ENCODE measurements around the gene ATM.
A peak's percentile ranks its signal among the peaks of the same experiment; 100 is the strongest.
"Not testable (repeated sequence)": the region's sequence is repeated elsewhere in the genome, so short reads cannot be mapped to it uniquely, and the experiment has no call there.

ATM gene

DNA sequence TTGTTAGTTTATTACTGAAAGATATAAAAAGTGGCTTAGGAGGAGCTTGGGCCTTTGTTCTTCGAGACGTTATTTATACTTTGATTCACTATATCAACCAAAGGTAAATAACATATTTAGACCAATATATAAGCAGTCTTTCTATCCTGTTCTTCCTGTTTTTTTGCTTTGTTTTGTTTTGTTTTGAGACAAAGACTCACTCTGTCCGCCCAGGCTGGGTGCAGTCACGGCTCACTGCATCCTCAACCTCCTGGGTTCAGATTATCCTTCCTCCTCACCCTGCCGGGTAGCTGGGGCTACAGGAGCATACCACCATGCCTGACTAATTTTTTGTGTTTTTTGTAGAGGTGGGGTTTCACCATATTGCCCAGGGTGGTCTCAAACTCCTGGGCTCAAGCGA is 66.8 kb downstream of the ATM start:
- DNase-seq = no peak

DNA sequence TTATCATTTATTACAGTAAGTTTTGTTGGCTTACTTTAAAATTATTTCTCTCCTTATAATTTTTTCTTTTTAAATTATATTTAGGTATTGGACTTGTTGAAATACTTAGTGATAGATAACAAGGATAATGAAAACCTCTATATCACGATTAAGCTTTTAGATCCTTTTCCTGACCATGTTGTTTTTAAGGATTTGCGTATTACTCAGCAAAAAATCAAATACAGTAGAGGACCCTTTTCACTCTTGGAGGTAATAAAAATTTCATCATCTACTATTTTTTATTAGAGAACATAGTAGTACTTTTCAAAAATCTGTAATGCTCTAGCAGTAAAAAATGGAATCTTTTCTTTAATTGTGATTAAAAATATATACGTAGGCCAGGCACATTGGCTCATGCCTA is 70.4 kb downstream of the ATM start:
- no peak for DNase-seq

DNA sequence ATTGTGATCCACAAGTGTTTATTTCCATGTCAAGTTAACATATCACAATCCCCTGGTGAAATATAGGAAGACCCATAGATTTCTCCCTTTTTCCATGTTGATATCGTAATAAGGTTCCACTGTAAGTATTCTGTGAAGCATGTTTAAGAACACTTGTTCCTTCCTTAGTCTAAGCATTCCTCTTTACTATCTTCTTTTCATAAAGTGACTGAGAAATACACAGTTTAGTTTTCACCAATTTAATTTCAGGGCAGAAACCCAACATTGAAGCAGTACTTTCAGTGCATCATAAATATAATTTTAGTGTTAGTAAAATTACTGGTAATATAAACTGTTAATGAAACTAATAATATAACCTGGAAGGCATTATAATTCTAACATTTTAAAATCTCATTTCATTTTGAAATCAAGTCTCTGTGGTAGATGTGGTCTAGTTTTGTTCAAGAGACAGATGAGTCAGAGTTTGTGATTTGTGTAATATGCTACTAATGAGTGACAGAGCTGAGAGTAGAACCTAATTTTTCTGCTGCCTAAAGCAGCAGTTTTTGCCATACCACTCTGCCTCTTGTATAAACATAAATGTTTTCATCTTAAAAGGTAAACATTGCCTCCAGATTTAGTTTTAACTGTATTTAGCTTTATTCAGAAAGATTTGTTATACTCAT is 79.4 kb downstream of the ATM start:
- DNase-seq = no peak

DNA sequence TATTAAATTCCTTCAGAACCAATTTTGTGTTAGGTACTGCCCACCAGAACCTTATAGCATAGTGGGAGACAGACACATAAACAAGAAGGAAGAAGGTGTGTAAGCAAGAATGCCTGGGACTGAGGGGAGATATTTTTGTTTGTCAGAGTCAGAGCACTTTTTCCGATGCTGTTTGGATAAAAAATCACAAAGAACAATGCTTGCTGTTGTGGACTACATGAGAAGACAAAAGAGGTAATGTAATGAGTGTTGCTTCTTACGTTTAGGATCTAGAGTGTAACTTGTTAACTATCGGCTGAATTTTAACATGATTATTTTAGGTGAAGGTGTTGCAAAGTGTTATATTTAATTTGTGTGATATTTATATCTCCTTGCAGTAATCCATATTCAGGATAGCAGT is 84.9 kb downstream of the ATM start:
- DNase-seq = no peak

DNA sequence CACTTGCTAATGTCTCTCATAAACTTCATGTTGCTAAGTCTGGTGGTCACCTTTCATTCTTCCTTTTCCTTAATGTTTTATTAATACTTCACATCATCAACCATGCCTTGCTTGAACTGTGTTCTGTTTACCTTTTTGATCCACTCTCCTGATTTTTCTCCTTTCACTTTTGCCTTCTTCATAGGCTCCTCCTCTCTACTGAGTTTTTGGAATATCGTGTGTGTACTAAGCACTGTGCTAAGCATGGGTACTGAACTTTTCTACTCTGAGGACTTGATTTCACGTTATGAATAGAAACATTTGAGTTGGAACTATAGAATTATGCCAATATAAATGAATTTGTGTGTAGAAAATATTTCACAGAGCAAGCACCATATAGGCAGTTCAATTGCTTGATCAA is 90.6 kb downstream of the ATM start:
- no peak for DNase-seq

DNA sequence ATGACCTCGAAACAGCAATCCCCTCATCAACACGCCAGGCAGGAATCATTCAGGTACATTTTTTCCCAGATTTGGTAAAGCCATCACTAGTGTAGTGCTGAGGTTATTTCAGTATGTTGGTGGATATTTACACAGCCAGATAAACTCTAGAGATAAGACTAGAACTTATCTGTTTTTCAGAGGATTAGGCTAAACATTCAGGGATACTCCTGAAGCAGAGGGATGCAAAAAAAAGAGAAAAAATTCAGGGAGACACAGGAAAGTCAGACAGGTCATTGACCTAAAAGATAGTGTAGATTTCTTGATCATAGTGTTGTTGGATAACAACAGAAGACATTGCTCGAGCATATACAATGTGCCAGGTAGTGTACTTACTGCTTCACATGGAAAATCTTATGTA is 93.2 kb downstream of the ATM start:
- DNase-seq = no peak

DNA sequence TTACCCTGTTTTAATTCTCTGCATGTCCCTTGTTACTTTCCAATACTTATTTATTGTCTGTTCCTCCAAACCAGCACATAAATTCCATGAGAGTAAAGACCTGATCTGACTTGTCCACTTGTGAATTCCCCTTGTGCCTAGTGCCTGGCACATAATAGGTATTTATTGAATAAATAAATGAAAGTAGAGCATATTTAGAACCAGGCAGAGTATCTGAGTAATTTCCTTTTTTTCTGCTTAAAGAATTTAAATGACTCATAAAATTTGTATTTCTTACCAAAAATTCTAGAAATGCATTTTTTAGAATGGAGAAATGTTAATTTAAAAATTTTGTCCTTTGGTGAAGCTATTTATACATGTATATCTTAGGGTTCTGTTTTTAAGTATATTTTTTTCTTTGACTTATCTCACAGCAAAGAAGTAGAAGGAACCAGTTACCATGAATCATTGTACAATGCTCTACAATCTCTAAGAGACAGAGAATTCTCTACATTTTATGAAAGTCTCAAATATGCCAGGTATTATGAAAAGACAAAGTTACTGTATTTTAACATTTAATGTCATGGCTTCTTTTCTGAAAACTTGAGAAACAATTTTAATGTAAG is 96.8 kb downstream of the ATM start:
- DNase-seq = no peak

DNA sequence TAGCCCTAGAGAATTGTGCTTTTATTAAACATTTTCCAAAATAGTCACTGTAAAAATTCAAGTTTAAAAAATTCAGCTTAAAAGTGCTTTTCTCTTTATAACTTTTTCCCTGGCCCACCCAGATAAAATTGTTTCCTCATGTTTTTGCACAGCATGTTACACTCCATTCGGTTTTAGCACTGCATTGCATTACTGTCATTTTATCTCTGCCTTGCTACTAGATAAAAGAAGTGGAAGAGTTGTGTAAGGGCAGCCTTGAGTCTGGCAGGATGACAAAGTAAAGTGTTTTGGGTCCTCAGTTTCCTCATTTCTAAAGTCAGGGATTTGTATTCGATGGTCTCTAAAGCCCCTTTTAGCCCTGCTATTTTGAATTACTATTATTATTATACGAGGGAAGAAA is 99.8 kb downstream of the ATM start:
- DNase-seq = no peak

DNA sequence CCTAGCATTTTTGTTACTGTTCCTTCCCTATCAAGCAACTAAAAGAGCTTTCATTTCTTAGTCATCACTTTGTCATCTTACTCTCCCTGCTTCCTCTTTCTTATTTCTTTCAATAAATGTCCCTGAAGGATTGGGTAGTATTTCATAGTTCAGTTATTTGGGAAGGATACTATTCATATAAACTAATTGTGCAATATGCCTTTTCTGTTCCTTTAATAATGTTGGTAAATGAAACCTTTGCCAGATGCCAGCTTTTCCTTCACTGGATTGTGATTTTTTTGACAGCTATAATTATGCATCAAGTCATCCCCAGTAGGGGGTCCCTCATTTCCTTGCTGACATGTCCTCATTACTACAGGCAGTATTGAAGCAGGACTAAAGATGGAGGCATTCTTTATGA is 101.7 kb downstream of the ATM start:
- DNase-seq = no peak

DNA sequence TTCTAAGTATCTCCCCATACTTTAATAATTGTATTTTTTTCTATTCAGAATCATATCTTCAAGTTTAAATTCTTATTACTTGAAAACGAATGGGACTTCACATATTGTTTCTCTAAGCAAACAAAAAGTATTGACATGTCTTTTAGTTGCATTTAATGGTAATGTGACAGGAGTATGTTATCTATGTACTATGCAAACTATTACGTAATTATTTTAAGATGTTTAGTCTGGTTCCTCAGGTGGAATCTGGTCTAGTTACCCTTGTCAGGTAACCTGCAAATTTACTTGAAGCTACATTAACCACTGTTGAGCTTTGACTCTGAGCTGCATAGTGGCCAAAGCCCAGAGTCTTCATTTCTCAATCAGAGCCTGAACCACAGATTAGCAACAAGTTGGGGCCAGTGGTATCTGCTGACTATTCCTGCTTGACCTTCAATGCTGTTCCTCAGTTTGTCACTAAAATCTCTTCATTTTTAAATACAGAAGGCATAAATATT is 110.6 kb downstream of the ATM start:
- DNase-seq = no peak

DNA sequence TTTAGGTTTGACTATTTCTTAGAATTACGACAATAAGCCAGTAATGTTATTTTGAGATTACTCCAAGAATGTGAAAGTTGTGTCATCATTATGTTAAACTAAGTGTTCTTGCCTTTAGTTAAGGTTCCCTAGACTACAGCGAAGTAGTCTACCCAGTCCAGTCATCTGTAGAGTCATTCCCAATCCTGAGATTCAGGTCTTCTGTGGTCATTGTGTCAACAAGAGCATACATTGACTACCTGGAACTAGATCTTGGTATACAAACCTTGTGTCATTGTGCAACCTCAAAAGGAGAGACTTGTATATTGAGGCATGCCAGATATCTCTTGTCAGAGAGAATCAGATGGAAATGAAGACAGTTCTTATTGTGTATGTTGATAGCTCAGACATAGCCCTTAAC is 115.9 kb downstream of the ATM start:
- DNase-seq = no peak

DNA sequence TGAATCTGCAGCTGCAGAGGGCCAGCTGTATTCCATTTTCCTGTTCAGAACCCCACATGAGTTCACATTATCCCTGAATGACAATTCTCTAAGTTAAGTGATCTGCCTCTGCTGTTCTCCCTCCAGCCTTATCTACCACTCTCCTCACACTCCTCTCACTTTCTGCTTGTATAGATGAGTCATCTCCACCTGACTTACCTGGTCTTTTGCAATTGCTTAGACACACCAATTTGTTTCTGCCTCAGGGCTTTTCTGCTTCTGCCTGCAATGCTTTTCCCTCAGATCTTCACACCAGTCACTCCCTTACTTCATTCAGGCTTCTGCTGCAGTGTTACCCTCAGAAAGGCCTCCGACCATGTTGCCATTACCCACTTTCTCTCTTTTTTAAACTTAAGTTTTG is 118.1 kb downstream of the ATM start:
- peak; percentile 1 for DNase-seq

DNA sequence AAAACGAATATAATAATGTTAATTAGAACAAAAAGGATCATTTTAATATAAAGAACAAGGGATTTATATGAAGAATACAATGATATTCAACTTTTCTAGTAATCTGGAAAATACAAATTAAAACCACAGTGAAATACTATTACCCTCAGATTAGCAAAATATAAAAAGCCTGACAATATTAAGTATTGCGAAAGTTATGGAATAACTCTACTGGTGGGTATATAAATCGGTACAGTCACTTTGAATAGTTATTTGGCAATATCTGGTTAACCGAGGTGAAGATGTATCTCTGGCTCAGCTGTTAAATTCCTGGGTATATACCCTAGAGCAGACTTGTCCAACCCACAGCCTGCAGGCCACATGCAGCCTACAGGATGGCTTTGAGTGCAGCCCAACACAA is 118.8 kb downstream of the ATM start:
- no peak for DNase-seq

DNA sequence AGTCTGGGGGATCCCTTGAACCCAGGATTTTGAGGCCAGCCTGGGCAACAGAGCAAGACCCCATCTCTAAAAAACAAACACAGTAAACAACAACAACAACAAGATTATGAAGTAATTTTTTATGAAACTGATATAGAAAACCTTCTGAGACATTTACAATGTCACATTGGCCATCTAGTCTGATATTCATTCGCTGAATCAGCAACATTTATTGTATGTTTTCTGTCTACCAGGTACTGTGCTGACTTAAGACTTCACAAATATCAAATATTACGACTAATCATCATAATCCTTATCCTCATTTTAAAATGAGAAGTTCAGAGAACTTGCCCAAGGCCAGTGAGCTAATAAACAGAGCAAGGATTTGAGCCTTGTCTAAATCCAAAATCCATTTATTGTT is 120.8 kb downstream of the ATM start:
- DNase-seq = no peak

DNA sequence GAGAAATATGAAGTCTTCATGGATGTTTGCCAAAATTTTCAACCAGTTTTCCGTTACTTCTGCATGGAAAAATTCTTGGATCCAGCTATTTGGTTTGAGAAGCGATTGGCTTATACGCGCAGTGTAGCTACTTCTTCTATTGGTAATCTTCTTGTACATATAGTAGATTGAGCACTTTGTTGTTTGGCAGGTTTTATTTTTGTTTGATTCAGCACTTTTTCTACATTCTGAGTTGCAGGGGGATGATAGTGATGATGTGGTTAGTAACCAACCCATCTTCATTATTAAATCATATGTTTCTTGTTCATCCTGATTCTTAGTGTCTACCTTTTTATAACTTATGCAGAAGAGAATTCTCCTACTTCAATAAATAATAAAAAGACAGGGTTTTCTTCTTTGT is 122.9 kb downstream of the ATM start:
- no peak for DNase-seq

DNA sequence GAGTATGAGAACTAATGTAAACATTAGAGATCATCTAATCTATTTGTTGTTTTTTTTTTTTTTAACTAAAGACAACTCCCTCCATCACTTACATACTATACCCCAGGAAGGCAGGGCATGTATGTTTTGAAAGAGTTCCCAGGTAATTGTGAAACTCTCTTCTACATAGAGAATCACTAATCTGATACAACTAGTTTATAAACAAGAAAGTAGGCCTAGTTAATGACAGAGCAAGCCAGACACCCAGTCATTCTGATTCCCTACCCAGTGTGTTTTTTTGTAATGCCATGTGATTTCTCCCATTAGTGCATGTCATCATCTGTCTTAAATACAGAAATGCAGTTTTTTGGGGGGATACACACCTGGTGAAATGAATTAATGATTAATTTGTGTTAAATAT is 123.6 kb downstream of the ATM start:
- DNase-seq = no peak

DNA sequence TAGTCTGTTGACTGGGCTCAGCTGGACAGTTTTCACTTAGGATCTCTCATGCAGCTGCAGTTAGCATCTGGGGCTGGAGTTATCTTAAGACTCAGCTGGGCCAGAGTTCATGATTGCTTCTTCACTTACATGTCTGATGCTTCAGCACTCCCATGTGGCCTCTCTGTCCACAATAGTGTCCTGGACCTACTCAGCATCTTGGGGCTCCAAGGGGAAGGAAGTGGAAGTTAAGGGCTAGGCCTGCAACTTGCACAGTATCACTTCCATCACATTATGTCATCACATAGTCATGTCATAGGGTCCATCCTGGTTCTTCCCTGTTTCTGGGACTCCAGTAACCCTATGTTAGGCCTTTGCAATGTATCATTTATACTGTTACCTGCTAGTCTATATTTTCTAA is 128.6 kb downstream of the ATM start:
- no peak for DNase-seq

DNA sequence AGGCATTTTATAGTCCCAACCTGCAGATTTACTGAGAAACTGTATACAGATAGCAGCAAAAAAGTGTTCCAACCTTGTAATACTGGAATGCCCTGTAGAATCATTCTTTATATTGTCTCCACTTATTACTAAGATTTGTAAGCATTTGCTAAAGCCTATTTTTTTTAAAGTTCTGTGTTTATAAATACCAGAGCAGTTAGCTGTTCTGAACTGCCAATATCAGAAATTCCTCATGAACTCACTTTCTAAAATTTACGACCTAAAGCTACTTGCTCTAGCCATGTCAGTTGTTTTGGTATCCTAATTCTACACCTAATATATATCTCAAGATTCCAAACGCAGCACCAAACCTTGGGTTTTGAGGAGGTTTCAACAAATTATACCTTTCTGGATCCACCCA is 141.3 kb downstream of the ATM start:
- no peak for DNase-seq

DNA sequence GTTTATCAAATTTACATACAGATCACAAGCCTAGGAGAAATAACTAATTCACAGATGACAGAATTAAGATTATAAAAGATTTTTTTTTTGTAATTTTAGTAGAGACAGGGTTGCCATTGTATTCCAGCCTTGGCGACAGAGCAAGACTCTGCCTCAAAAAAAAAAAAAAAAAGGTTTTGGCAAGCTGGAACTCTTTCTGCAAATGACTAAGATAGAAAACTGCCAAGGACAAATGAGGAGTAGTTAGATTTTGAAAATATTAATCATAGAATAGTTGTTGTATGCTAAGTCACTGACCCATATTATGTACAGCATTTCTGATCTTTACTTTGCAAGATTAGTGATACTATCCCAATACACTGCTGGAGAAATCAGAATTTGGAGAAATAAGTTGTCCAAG is 145.3 kb downstream of the ATM start:
- no peak for DNase-seq

DNA sequence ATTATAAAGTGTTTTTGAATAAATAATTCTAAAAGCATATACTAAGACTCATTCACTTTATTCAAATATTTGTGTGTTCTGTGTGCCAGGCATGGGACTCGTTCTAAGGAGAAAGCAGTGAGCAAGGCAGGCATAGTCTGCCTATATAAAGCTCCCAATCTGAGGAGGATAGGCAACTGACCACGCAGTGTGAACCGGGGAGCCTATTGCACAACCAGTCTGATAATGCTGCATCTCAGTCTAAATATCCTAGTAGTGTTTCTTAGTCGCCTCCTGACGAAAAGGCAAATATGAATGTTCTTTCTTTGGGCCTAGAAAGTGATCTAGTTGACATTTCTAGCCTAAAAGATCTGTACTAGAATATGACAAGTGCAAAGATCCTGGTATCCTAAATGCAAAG is 146.2 kb downstream of the ATM start:
- DNase-seq = no peak

DNA sequence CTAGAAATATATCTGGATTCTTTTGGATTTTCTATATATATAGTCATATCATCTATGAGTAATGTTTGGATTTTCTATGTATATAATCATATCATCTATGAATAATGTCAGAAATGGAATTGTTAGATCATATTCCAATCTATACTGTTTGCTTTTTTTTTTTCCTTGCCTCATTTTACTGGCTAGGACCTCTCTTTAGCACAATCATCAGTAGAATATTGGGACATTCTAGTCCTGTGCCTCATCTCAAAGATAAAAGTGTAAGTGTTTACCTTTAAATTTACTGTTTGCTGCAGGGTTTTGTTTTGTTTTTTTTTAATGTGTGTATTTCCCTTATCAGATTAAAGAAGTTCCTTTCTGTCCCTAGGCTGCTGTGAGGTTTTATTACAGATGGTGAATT is 147.4 kb downstream of the ATM start:
- no peak for DNase-seq

DNA sequence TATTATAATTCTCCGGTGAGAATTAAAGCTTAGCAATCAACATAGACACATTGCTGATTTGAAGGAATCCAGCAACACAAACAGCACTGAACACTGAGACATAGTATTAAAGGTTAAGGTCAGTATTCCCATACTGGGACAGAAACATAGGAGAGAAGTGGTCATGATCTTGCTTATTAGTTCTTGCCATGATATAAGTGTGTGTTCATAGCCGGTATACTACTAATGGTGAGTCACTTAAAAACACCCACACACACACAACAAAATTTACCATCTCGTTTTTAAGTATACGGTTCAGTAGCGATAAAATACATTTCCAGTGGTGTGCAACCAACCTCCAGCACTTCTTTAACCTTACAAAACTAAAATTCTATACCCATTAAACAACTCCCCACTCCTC is 148.1 kb downstream of the ATM start:
- no peak for DNase-seq

DNA sequence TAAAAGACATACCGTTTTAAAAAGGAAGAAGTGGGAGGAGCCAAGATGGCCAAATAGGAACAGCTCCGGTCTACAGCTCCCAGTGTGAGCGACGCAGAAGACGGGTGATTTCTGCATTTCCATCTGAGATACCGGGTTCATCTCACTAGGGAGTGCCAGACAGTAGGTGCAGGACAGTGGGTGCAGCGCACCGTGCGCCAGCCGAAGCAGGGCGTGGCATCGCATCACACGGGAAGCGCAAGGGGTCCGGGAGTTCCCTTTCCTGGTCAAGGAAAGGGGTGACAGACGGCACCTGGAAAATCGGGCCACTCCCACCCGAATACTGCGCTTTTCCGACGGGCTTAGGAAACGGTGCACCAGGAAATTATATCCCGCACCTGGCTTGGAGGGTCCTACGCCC is 150.6 kb downstream of the ATM start:
- not testable (repeated sequence) for DNase-seq

DNA sequence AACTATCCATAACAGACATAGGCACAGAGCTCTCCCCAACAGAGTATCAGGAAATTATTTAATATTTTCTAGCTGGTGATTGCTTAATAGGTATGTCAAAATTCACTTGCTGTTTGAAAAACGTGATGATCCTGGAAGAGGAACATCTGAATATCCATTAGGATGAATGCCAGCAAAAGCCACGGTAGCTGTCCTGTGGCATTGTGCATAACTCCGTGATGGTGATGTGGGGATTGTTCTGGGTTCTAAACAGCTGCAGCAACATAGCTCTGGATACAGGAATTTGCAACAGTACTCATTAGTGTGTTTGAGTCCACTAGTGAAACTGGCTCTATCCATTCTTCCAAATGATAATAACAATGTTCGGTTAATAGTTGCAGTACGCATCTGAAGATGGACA is 165.7 kb downstream of the ATM start:
- DNase-seq = no peak

DNA sequence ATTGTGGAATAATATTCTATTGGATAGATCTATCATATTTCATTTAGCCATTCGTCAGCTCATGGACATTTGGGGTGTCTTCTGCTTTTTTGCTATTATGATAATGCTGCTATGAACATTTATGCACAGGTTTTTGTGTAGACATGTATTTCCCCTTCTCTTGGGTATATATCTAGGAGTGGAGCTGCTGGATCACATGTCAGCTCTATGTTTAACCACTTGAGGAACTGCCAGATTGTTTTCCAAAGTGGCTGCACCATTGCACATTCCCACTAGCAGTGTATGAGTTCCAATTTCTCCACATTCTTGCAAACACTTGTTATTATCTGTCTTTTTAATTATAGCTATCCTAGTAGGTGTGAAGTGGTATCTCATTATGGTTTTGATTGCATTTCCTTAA is 169.5 kb downstream of the ATM start:
- DNase-seq = no peak

All from NCI-H1436 (cell line).